Activated T-helper 17 cell treated with anti-CD3 and anti-CD28 coated beads, Interleukin-2, amount 50 U/mL, for 72 hours (primary cell): ENCODE results near the gene TLCD2. TPM values are rescaled to one million over a fixed set of nuclear protein-coding genes. Genes with fewer than 3 reads are reported as not detected.
"Not testable (repeated sequence)": the region's sequence is repeated elsewhere in the genome, so short reads cannot be mapped to it uniquely, and the experiment has no call there.

ENCODE experiments used
- ATAC-seq: fragments of 150-1000 bp; cut with Tn5 transposase; replicated peaks from 2 replicates; pipeline ENCODE4 v1.10.0; 2021; ENCODE audit warnings: mild to moderate bottlenecking, moderate library complexity
- H3K27ac Mint-ChIP-seq: one replicate; pipeline ENCODE4 v1.8.0; 2022; ENCODE audit warnings: mixed read lengths
- H3K27me3 Mint-ChIP-seq: one replicate; pipeline ENCODE4 v1.8.0; 2022; ENCODE audit warnings: mixed read lengths
- H3K36me3 Mint-ChIP-seq: one replicate; pipeline ENCODE4 v1.8.0; 2022; ENCODE audit warnings: low read depth, mild to moderate bottlenecking, mixed read lengths
- H3K4me1 Mint-ChIP-seq: one replicate; pipeline ENCODE4 v1.8.0; 2022; ENCODE audit warnings: mixed read lengths
- H3K4me3 Mint-ChIP-seq: one replicate; pipeline ENCODE4 v1.8.0; 2022; ENCODE audit warnings: mild to moderate bottlenecking, mixed read lengths
- H3K9me3 Mint-ChIP-seq: one replicate; pipeline ENCODE4 v1.8.0; 2022; ENCODE audit warnings: mixed read lengths
- total RNA-seq, 2 donors: library from RNA; stranded (reverse); gene quantifications; one replicate each; pipeline ENCODE4 v1.2.3, GENCODE V29; 2022

The TLCD2 gene
- total RNA-seq, 2 donors from 2014 or later = 0.26 to 1.1 TPM

GRCh38 chr17:1727876-1728630 lies 17.9 kb upstream of the TLCD2 start:
- ATAC-seq = no peak
- no peaks in the 10 kb centered on the region for H3K9me3 Mint-ChIP-seq
- no peak overlapping the region for H3K4me3 Mint-ChIP-seq
- H3K4me1 Mint-ChIP-seq = peaks cover 10% of the 10 kb centered on the region
- H3K27ac Mint-ChIP-seq = peak overlapping the region; percentile 46
- H3K36me3 Mint-ChIP-seq = peaks cover 22% of the 10 kb centered on the region
- H3K27me3 Mint-ChIP-seq = no peaks in the 10 kb centered on the region

GRCh38 chr17:1727258-1727789 lies 17.1 kb upstream of the TLCD2 start:
- peaks cover 22% of the 10 kb centered on the region for H3K36me3 Mint-ChIP-seq
- ATAC-seq = no peak
- peaks cover 13% of the 10 kb centered on the region for H3K4me1 Mint-ChIP-seq
- H3K4me3 Mint-ChIP-seq = no peak overlapping the region
- H3K9me3 Mint-ChIP-seq = no peaks in the 10 kb centered on the region
- no peaks in the 10 kb centered on the region for H3K27me3 Mint-ChIP-seq
- H3K27ac Mint-ChIP-seq = no peak overlapping the region

GRCh38 chr17:1726626-1727257 lies 16.6 kb upstream of the TLCD2 start:
- peaks cover 22% of the 10 kb centered on the region for H3K36me3 Mint-ChIP-seq
- H3K4me3 Mint-ChIP-seq = no peak overlapping the region
- no peak for ATAC-seq
- H3K27ac Mint-ChIP-seq = no peak overlapping the region
- peaks cover 13% of the 10 kb centered on the region for H3K4me1 Mint-ChIP-seq
- H3K27me3 Mint-ChIP-seq = no peaks in the 10 kb centered on the region
- no peaks in the 10 kb centered on the region for H3K9me3 Mint-ChIP-seq

- Mint-ChIP-seq H3K9me3 (no peaks in the 10 kb centered on the region), H3K27me3 (no peaks in the 10 kb centered on the region), H3K4me1 (peaks cover 13% of the 10 kb centered on the region), H3K27ac (peak overlapping the region; percentile 74), H3K4me3 (peak overlapping the region; percentile 68), H3K36me3 (peaks cover 22% of the 10 kb centered on the region)
- no peak for ATAC-seq
Observed at GRCh38 chr17:1725642-1726511, 15.7 kb upstream of the TLCD2 start.

GRCh38 chr17:1724869-1725641 lies 14.9 kb upstream of the TLCD2 start:
- Mint-ChIP-seq H3K27ac (peak overlapping the region; percentile 74), H3K9me3 (no peaks in the 10 kb centered on the region), H3K27me3 (no peaks in the 10 kb centered on the region), H3K4me3 (peak overlapping the region; percentile 68), H3K4me1 (peaks cover 13% of the 10 kb centered on the region), H3K36me3 (peaks cover 22% of the 10 kb centered on the region)
- peak; percentile 69 for ATAC-seq

GRCh38 chr17:1724351-1724868 lies 14.2 kb upstream of the TLCD2 start, which contains the start of gene WDR81:
Gene WDR81, plus strand, starts transcription at chr17:1724704. Its CDS starts 256 bp downstream, at chr17:1724960.
- Mint-ChIP-seq H3K36me3 (peaks cover 17% of the 10 kb centered on the region), H3K4me1 (peaks cover 13% of the 10 kb centered on the region), H3K27ac (peak within 1 kb of the TSS; percentile 74), H3K4me3 (peak within 1 kb of the TSS; percentile 72), H3K9me3 (no peaks in the 10 kb centered on the region), H3K27me3 (no peaks in the 10 kb centered on the region)
- ATAC-seq = peak; percentile 89

GRCh38 chr17:1722022-1722421 lies 11.8 kb upstream of the TLCD2 start:
- H3K27ac Mint-ChIP-seq, ATAC-seq, H3K9me3 Mint-ChIP-seq, H3K4me3 Mint-ChIP-seq, H3K36me3 Mint-ChIP-seq, H3K27me3 Mint-ChIP-seq: not testable (repeated sequence)
- peaks cover 13% of the 10 kb centered on the region for H3K4me1 Mint-ChIP-seq

- no peaks in the 10 kb centered on the region for H3K27me3 Mint-ChIP-seq
- H3K27ac Mint-ChIP-seq = no peak overlapping the region
- peak overlapping the region; percentile 11 for H3K4me3 Mint-ChIP-seq
- peaks cover 11% of the 10 kb centered on the region for H3K36me3 Mint-ChIP-seq
- peaks cover 13% of the 10 kb centered on the region for H3K4me1 Mint-ChIP-seq
- H3K9me3 Mint-ChIP-seq = no peaks in the 10 kb centered on the region
- no peak for ATAC-seq
Observed at GRCh38 chr17:1720856-1721386, 10.7 kb upstream of the TLCD2 start.

- Mint-ChIP-seq H3K27ac (peak overlapping the region; percentile 98), H3K27me3 (no peaks in the 10 kb centered on the region), H3K9me3 (no peaks in the 10 kb centered on the region), H3K4me1 (peaks cover 10% of the 10 kb centered on the region), H3K36me3 (peaks cover 7% of the 10 kb centered on the region), H3K4me3 (peak overlapping the region; percentile 94)
- ATAC-seq = no peak
Observed at GRCh38 chr17:1718362-1719165, 8.4 kb upstream of the TLCD2 start.

- peak overlapping the region; percentile 98 for H3K27ac Mint-ChIP-seq
- peaks cover 16% of the 10 kb centered on the region for H3K36me3 Mint-ChIP-seq
- no peaks in the 10 kb centered on the region for H3K9me3 Mint-ChIP-seq
- H3K4me1 Mint-ChIP-seq = peaks cover 5% of the 10 kb centered on the region
- peak; percentile 76 for ATAC-seq
- H3K4me3 Mint-ChIP-seq = peak overlapping the region; percentile 94
- no peaks in the 10 kb centered on the region for H3K27me3 Mint-ChIP-seq
Observed at GRCh38 chr17:1716912-1717695, 6.9 kb upstream of the TLCD2 start.

GRCh38 chr17:1716076-1716911 lies 6.1 kb upstream of the TLCD2 start:
- Mint-ChIP-seq H3K27ac (peak overlapping the region; percentile 98), H3K36me3 (peaks cover 24% of the 10 kb centered on the region), H3K4me3 (peak overlapping the region; percentile 94), H3K9me3 (no peaks in the 10 kb centered on the region), H3K4me1 (peaks cover 5% of the 10 kb centered on the region), H3K27me3 (no peaks in the 10 kb centered on the region)
- peak; percentile 87 for ATAC-seq

GRCh38 chr17:1715803-1716075 lies 5.6 kb upstream of the TLCD2 start:
- Mint-ChIP-seq H3K36me3 (peaks cover 24% of the 10 kb centered on the region), H3K4me3 (peak overlapping the region; percentile 94), H3K9me3 (no peaks in the 10 kb centered on the region), H3K4me1 (peaks cover 5% of the 10 kb centered on the region), H3K27ac (peak overlapping the region; percentile 98), H3K27me3 (no peaks in the 10 kb centered on the region)
- ATAC-seq = no peak
